ENCODE results near the gene FILIP1L. TPM values are rescaled to one million over a fixed set of nuclear protein-coding genes. Genes with fewer than 3 reads are reported as not detected.

The FILIP1L gene
- total RNA-seq, 1 donor from 2014 or later: 5.0 TPM

DNA sequence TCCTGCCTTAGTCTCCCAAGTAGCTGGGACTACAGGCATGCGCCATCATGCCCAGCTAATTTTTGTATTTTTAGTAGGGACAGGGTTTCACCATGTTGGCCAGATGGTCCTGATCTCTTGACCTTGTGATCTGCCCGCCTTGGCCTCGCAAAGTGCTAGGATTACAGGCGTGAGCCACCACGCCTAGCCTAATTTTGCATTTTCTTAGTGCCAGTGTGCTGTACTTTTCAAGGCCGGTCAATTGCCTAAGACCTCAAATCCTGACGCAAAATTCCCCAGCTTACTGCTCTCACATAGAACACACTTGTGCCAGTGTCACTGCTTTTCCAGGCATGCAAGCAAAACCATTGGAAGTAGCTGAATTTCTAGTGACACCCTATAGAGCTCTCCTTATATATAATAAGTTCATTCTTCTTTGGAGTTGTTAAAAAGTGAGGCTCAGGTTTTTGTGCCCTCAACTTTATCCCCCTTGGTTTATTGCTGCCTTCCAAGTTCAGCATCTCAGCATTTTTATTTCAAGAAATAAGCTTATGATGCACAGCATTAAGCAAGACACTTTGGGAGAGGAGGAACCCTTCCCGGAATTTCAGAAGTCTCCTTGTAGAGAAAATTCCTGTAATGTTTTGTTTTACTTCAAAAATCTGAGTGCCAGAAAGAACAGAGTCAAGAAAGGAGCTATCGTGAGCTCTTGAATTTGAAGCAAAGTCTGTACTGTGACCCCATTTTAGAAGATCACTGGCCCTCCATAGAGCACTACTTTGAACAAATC is 93.2 kb downstream of the FILIP1L start:
- intact Hi-C loops (cut with micrococcal nuclease): no loop called here

GRCh38 chr3:100019719-100020118 is 94.6 kb downstream of the FILIP1L start:
- intact Hi-C loops (cut with micrococcal nuclease): no loop called here

DNA sequence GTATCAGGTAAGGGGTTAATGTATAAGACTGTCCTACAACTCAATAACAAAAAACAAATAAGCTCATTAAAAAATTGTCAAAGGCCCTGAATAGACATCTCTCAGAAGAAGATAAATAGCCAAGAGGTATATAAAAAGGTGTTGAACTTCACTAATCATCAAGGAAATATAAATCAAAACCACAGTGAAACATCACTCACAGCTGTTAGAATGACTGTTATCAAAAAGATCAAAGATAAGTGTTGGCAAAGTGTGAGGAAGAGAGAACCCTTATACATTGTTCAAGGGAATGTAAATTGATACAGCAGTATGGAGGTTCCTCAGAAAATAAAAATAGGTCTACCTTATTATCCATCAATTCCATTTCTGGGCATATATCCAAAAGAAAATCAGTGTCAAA is 95.5 kb downstream of the FILIP1L start:
- intact Hi-C loops (cut with micrococcal nuclease): no loop called here

DNA sequence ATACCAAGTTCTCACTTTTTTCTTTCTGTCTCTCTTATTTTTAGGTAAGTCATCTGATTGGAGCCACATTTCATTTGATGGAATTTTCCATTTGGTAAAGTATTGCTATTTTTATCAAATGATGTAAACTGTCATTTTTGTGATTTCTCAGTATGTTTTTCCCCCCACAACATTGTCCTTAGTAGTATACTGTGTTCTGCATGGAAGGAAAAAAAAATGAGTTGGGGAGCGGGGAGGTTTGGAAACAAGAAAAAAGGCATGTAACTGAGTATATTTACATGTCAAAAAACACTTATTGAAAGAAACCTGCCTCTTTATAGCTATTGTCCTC is 104.2 kb downstream of the FILIP1L start:
- intact Hi-C loops (cut with micrococcal nuclease): no loop called here

GRCh38 chr3:100009276-100010086 is 104.8 kb downstream of the FILIP1L start:
- intact Hi-C loops (cut with micrococcal nuclease): no loop called here

GRCh38 chr3:100008081-100008698 is 106.1 kb downstream of the FILIP1L start:
- intact Hi-C loops (cut with micrococcal nuclease): no loop called here

GRCh38 chr3:100007313-100007712 is 107.0 kb downstream of the FILIP1L start:
- intact Hi-C loops (cut with micrococcal nuclease): no loop called here

DNA sequence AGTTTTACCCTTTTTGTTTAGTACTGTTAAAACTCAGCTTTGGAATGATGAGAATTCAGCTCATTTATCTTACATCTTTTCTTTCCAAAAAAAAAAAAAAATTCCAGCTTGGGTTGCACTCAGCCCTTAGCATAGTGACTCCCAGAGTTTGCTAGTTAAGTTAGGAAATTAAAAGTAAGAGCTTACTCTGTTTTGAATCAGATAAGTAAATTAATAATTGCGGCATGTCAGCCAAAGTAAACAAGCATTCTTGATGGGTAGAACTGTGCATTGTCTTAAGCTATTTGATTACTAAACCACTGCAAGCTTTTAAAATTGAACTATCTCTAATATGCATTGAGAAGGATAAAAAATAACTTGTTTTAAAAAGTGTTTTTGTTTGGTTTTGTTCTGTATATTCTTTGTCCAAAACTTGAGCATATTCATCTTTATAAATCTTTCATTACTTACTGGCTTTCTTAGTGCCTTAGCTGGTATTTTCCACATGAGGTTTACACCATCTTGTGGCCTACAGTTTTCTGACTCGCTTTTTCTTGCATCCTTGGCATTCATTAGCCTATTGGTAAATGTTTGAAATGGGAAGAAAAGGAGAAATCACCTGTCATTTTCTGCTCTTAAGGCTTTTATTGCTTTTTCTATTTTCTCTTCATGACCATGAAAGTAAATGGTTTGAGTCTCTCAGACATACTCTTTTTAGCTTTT is 107.6 kb downstream of the FILIP1L start:
- intact Hi-C loops (cut with micrococcal nuclease): no loop called here

- intact Hi-C loops (cut with micrococcal nuclease): no loop called here
Measured at GRCh38 chr3:100005665-100006393, 108.5 kb downstream of the FILIP1L start.

GRCh38 chr3:100004931-100005330 is 109.4 kb downstream of the FILIP1L start:
- intact Hi-C loops (cut with micrococcal nuclease): no loop called here

DNA sequence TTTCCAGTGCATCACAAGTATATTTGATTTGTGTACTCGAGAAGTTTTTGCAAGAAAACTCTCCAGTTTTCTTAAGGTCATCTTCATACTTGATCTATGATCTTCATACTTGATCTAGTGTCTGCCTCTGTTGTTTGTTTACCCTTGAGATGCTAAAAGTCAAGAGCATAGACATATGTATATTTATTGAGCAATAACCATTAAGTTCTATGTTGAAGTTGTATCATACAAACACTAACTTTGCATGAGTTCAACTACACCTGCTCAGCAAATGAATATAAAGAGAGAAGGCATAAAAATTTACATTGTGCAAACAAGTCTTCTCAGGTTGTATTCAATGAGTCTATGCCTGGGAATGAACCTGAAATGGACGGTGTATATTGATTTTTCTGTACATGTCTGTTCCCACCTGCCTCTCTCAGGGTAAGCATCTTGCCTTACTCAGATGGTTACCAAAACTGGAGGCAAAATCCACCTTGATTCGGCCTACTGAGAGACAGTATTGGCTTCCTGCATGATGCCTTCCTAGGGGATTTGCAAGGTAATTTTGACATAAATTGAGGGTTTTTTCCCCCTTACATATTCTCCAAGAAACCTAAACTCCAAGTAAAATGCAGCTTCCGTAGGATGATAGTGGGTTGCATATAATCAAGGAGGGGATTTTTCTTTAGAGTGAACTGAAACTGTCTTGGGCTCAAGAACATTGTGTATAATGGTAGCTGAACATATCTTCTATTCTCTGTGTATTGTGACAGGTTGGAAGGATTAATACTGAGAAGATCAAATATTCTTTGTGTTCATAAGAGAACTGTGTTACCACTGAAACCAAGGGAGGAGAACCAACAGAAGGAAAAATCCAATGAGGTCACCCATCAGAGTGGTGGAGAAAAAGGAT is 110.4 kb downstream of the FILIP1L start:
- intact Hi-C loops (cut with micrococcal nuclease): no loop called here

- intact Hi-C loops (cut with micrococcal nuclease): no loop called here
Measured at GRCh38 chr3:100002599-100003350, 111.5 kb downstream of the FILIP1L start.

DNA sequence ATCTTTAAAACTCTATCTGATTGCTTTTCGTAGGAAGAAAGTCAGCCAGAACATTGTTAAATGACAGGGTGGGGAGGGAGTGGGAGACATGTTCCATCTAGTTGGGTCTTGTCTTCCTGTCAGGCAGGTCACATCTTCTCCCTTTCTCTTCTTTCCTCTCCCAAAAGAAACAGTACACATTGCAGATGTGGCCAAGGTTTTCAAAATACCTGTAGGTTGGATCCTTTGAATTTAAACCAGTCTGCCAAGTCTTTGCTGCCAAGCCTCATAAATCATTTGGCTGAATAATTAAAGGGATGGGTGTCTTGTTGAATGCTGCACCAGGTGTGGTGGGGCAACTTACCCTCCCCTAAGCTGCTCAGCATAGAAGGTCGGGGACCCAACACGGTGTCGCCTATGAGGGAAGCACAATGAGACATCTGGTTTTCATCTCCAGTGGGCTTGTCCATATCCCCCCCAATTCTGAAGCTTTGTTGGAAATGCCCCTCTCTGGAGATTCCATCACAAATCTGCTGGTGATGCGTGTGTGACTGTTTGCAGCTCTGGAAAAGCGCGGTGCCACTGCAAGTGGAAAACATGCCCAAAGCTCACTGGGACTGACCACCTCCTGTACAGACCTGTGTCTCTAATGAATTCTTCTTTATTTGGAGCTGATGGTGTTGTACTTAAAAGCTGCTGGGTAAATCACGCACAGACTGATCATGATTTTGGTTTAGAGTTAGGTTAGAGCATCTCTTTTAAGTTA is 112.6 kb downstream of the FILIP1L start:
- intact Hi-C loops (cut with micrococcal nuclease): no loop called here

- intact Hi-C loops (cut with micrococcal nuclease): no loop called here
Measured at GRCh38 chr3:100001083-100001482, 113.2 kb downstream of the FILIP1L start.

GRCh38 chr3:99999536-99999935 is 114.8 kb downstream of the FILIP1L start:
- intact Hi-C loops (cut with micrococcal nuclease): no loop called here

- intact Hi-C loops (cut with micrococcal nuclease): no loop called here
Measured at GRCh38 chr3:99997293-99997692, 117.0 kb downstream of the FILIP1L start.

GRCh38 chr3:99990179-99990578 is 124.1 kb downstream of the FILIP1L start:
- intact Hi-C loops (cut with micrococcal nuclease): no loop called here

GRCh38 chr3:99984668-99985067 is 129.6 kb downstream of the FILIP1L start:
- intact Hi-C loops (cut with micrococcal nuclease): no loop called here

DNA sequence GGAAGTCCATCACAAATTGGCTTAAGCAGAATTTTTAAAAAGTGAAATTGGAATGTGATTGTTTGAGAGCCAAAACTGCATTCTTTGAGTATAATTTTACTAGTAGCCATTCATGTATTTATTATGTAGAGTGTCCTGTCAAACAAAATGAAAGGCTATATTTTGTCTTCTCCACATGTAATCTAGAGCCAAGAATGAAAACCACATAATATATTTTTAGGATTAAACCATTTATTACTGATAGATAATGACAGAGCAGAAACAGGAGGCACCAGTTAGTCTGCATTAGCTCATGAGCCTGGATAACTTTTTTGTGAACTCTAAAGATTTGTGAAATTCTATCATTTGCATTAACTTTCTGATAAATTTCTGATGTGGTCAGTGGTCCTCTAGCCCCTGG is 130.2 kb downstream of the FILIP1L start:
- intact Hi-C loops (cut with micrococcal nuclease): no loop called here
